Endothelial cell of umbilical vein (primary cell): ENCODE results near the gene CALR3. TPM values are rescaled to one million over a fixed set of nuclear protein-coding genes. Genes with fewer than 3 reads are reported as not detected.

ENCODE experiments used
- BruUV-seq: library from RNA; stranded (reverse); fragments of 400-500 nt; replicated peaks from 2 replicates; lab custom pipeline; 2021; lab: Mats Ljungman, UMichigan
- CTCF ChIA-PET: fragments of 300-600, 350-600 bp; sonication (Branson Sonifier 250); formaldehyde crosslinking; loops from one replicate; lab custom pipeline; 2021; ENCODE audit warnings: antibody characterized with exemption, inconsistent platforms; lab: Charles Lee
- POLR2A ChIA-PET: fragments of 300-600, 350-600 bp; sonication (Branson Sonifier 250); formaldehyde crosslinking; loops from one replicate; lab custom pipeline; 2021; ENCODE audit warnings: antibody characterized with exemption, inconsistent platforms; lab: Charles Lee
- DNase-seq: peaks from one replicate; pipeline ENCODE4 v3.0.0-alpha.2; 2011; ENCODE audit warnings: low read depth, low spot score
- FAIRE-seq: peaks from 2 replicates; lab custom pipeline; 2011; peaks lifted over from hg19 to GRCh38; lab: Jason Lieb, UNC
- H2AFZ ChIP-seq: 2 replicates; pipeline ENCODE4 v1.6.0; 2012; ENCODE audit warnings: low read depth, low read length, control low read depth, inconsistent platforms
- H3K27ac ChIP-seq: 2 replicates; pipeline ENCODE4 v1.5.1; 2011; ENCODE audit warnings: low read depth, mild to moderate bottlenecking, control low read depth, low read length, moderate library complexity; ENCODE audit not compliant: insufficient read depth
- H3K27me3 ChIP-seq, 2 experiments: 2 replicates each; pipeline versions ENCODE4 v1.6.0 to v1.6.1; 2011; ENCODE audit warnings: low read length in 2 of 2, mixed read lengths in 1 of 2; ENCODE audit not compliant: control insufficient read depth in 2 of 2, insufficient read depth in 2 of 2
- H3K36me3 ChIP-seq, 2 experiments: 2 replicates in 1 of 2; 3 replicates in 1 of 2; pipeline ENCODE4 v1.5.1; 2011; ENCODE audit warnings: low read length in 2 of 2, mild to moderate bottlenecking in 1 of 2, moderate library complexity in 1 of 2; ENCODE audit not compliant: control insufficient read depth in 2 of 2, insufficient read depth in 2 of 2; ENCODE audit errors: extremely low read depth in 1 of 2
- H3K4me1 ChIP-seq: 3 replicates; pipeline ENCODE4 v1.5.1; 2011; ENCODE audit warnings: mild to moderate bottlenecking, low read length; ENCODE audit not compliant: control insufficient read depth, insufficient read depth; ENCODE audit errors: extremely low read depth
- H3K4me2 ChIP-seq: 2 replicates; pipeline ENCODE4 v1.6.1; 2011; ENCODE audit warnings: low read length, control low read depth, mixed read lengths; ENCODE audit not compliant: insufficient read depth
- H3K4me3 ChIP-seq, 3 experiments: fragments of 200-600 bp in 1 of 3; sonication (generic), shearing (Covaris generic) in 1 of 3; replicated peaks in 1 of 3; 2 replicates each; pipeline ENCODE4 v1.5.1; 2011 to 2016; ENCODE audit warnings: control low read depth in 3 of 3, low read length in 3 of 3, mild to moderate bottlenecking in 2 of 3, inconsistent platforms in 1 of 3, low read depth in 1 of 3, moderate library complexity in 1 of 3; ENCODE audit not compliant: insufficient read depth in 1 of 3
- H3K79me2 ChIP-seq: 2 replicates; pipeline ENCODE4 v1.6.0; 2012; ENCODE audit warnings: low read length, inconsistent platforms; ENCODE audit not compliant: control insufficient read depth, insufficient read depth
- H3K9ac ChIP-seq: replicated peaks from 2 replicates; pipeline ENCODE3; 2011; ENCODE audit warnings: low read length, control low read depth; ENCODE audit not compliant: insufficient read depth; ENCODE audit errors: extremely low read depth
- H3K9me1 ChIP-seq: replicated peaks from 3 replicates; pipeline ENCODE4 v1.6.0; 2011; ENCODE audit warnings: mild to moderate bottlenecking, low read length; ENCODE audit not compliant: control insufficient read depth, insufficient read depth; ENCODE audit errors: extremely low read depth
- H3K9me3 ChIP-seq: replicated peaks from 2 replicates; pipeline ENCODE4 v1.5.1; 2012; ENCODE audit warnings: low read length, inconsistent platforms; ENCODE audit not compliant: control insufficient read depth, insufficient read depth
- H4K20me1 ChIP-seq: replicated peaks from 2 replicates; pipeline ENCODE3; 2011; ENCODE audit warnings: mild to moderate bottlenecking, low read length; ENCODE audit not compliant: control insufficient read depth, insufficient read depth; ENCODE audit errors: extremely low read depth
- CTCF ChIP-seq, 2 donors: IDR thresholded peaks; 1 replicate in 1 of 2; 2 replicates in 1 of 2; pipeline ENCODE4 v1.5.1; 2011; ENCODE audit warnings: low read length in 2 of 2, mild to moderate bottlenecking in 2 of 2, moderate library complexity in 2 of 2, control low read depth in 1 of 2, inconsistent platforms in 1 of 2, low read depth in 1 of 2; ENCODE audit not compliant: insufficient read depth in 1 of 2; ENCODE audit errors: extremely low read depth in 1 of 2
- EZH2 ChIP-seq: IDR thresholded peaks from 2 replicates; pipeline ENCODE4 v1.6.1; 2012; ENCODE audit warnings: borderline replicate concordance, low read depth, mild to moderate bottlenecking, moderate library complexity, low read length, inconsistent platforms; ENCODE audit not compliant: severe bottlenecking
- FOS ChIP-seq: IDR thresholded peaks from 2 replicates; pipeline ENCODE4 v1.6.1; 2011; ENCODE audit warnings: mild to moderate bottlenecking, low read length, moderate library complexity, borderline replicate concordance; ENCODE audit not compliant: insufficient read depth
- GATA2 ChIP-seq: IDR thresholded peaks from 2 replicates; pipeline ENCODE4 v1.7.0; 2011; ENCODE audit warnings: low read depth, mild to moderate bottlenecking, moderate library complexity, mixed read lengths, low read length; ENCODE audit not compliant: insufficient read length, insufficient read depth
- JUN ChIP-seq: IDR thresholded peaks from 2 replicates; pipeline ENCODE4 v1.6.1; 2011; ENCODE audit warnings: borderline replicate concordance, low read depth; ENCODE audit not compliant: insufficient read length, insufficient read depth
- MAX ChIP-seq: IDR thresholded peaks from 2 replicates; pipeline ENCODE4 v1.6.1; 2011; ENCODE audit not compliant: insufficient read depth, insufficient read length
- MYC ChIP-seq: IDR thresholded peaks from one replicate; pipeline ENCODE4 v1.6.1; 2011; ENCODE audit warnings: mild to moderate bottlenecking, low read depth, low read length
- POLR2A ChIP-seq: IDR thresholded peaks from 2 replicates; pipeline ENCODE4 v1.6.1; 2012; ENCODE audit warnings: low read depth, mild to moderate bottlenecking, control low read depth, low read length
- POLR2AphosphoS5 ChIP-seq: IDR thresholded peaks from 2 replicates; pipeline ENCODE4 v1.6.1; 2012; ENCODE audit warnings: low read depth, mild to moderate bottlenecking, control low read depth, low read length, moderate library complexity; ENCODE audit not compliant: insufficient read depth
- dilution Hi-C: fragments of 300-500 bp; cut with MboI; formaldehyde crosslinking; loops from one replicate; pipeline ENCODE4 v1.15.0; 2019; ENCODE audit warnings: low sequenced_read_pairs; ENCODE audit not compliant: extremely low pct_ligation_motif_present
- intact Hi-C: fragments of 100-400 bp; cut with micrococcal nuclease; formaldehyde crosslinking; loops from one replicate; pipeline ENCODE4 v1.10.0; 2022
- polyA plus RNA-seq, 4 experiments: library from polyadenylated mRNA; depleted of rRNA in 3 of 4; stranded (reverse) in 3 of 4; unstranded in 1 of 4; fragments of >200 nt; gene quantifications; 2 replicates each; pipeline versions ENCODE4 v1.2.1 to v1.2.3, GENCODE V29; 2011 to 2012; ENCODE audit warnings: missing spikeins in 1 of 4
- total RNA-seq: library from RNA; stranded (reverse); gene quantifications from 2 replicates; pipeline ENCODE4 v1.2.3, GENCODE V29; 2021

The CALR3 gene
- total and polyA plus RNA-seq, 2 donors (not counting 3 experiments of a cell fraction or from before 2014, with no cell fraction given): not detected

GRCh38 chr19:16452325-16452724, 43.6 kb downstream of the CALR3 start:
- Histone ChIP-seq H2AFZ (no peak overlapping the region), H3K4me3 (no peak overlapping the region), H3K9ac (no peak overlapping the region), H3K9me3 (no peaks in the 10 kb centered on the region), H3K9me1 (no peaks in the 10 kb centered on the region), H3K27me3 (no peaks in the 10 kb centered on the region), H3K36me3 (no peaks in the 10 kb centered on the region), H3K4me1 (peaks cover 18% of the 10 kb centered on the region), H3K4me2 (no peak overlapping the region), H4K20me1 (no peaks in the 10 kb centered on the region), H3K79me2 (peaks cover 41% of the 10 kb centered on the region), H3K27ac (no peak overlapping the region)
- POLR2A ChIA-PET: no interaction called here
- CTCF ChIA-PET: interaction anchor here (1.3 kb wide), 1 partner anchor 10 kb away, joined by 4 read pairs; no protein-coding TSS in a partner anchor
- DNase-seq (no peak), FAIRE-seq (no peak)
- no peak for TF ChIP-seq EZH2
- no peak for TF ChIP-seq JUN
- no peak for TF ChIP-seq POLR2AphosphoS5
- no peak for TF ChIP-seq FOS
- TF ChIP-seq MAX: no peak
- TF ChIP-seq MYC: no peak
- no peak for TF ChIP-seq CTCF (IDR thresholded peaks at IDR 0.05; ENCODE audit: extremely low read depth in 1 of 2, insufficient read depth in 1 of 2, low read depth in 1 of 2, low read length in 2 of 2)
- TF ChIP-seq GATA2: no peak
- no peak for TF ChIP-seq POLR2A
- intact Hi-C loops (no loop called here), dilution Hi-C loops (no loop called here)
- BruUV-seq: no TSS peak
